ENCODE data around the gene JAG2.

Gene JAG2

GRCh38 chr14:105181549-105182295 lies 13.1 kb upstream of the JAG2 start:
- no peak for DNase-seq

- DNase-seq = peak; percentile 80 to 85
Observed at GRCh38 chr14:105180592-105181548, 12.3 kb upstream of the JAG2 start, which contains the start of gene NUDT14. Gene NUDT14 (minus strand): TSS chr14:105181312. CDS start chr14:105181209, 103 bp downstream.

DNA sequence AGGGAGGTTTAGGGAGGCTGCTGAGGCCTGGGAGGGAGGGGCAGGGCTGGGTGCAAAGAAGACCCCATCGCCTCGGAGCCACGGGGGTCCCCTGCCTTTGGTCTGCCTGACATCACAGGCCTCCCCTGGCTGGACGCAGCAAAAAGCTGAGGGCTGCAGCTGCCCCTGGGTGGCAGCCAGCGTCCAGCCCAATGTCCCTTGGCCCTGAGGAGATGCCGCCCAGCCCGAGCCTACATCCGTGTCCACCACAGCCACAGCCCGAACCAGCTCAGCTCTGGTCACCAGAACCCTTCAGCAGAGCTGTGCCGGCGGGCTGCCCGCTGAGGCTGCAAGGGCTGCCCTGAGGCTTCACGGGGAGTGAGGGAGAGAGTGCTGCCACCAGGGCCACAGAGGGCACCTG lies 10.6 kb upstream of the JAG2 start:
- no peak for DNase-seq

GRCh38 chr14:105178868-105179140 lies 10.2 kb upstream of the JAG2 start:
- no peak for DNase-seq

DNA sequence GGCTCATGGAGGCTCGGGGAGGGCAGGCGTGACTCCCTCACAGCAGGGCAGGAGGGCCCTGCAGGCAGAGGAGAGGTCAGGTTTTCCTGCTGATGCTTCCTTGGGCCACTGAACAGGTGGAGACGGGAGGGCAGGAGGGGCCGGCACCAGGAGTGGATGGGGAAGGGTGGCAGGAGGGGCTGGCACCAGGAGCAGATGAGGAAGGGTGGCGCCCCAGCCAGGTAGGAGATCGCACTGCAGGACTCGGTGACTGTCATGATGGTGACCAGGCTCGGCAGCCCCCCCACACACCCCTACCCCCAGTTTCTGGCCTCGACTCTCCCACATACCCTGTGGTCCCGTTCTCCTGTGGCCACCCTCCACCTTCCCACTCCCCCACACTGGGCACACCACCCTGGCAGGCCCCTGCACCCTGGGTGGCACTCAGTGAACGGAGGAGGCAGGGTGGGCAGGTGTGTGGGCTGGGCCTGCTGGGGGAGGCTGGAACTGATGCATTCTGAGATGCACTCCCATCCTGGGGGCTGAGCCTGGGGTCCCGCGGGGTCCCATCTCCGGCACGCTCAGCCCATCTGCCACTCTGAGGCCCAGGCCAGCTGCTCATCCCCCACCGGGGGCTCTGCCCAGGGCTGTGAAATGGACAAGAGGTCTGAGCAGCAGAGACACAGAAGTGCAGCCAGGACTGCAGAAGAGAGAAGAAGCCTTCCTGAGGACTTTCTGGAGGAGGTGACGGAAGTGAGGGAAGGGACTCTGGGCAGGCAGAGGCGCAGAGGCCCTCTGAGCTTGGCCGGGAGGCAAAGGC lies 9.7 kb upstream of the JAG2 start:
- no peak for DNase-seq

DNA sequence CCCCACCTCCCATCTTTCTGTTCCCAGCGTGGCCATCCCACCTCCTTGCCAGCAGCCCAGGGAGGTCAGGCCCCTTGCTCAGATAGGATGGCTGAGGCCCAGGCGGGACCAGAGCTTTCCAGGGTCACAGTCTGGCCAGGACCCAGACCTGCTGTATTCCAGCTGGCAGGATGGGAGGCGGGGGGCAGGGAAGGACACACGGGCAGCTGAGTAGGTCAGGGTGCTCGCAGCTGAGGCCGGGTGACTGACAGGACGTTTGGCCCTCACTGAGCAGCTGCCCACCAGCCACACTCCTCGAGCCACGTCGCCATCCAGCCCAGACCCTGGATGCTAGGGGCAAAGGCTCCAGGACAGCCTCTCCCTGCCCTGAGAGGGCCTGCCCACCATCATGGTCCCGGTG lies 8.5 kb upstream of the JAG2 start:
- DNase-seq = no peak

- DNase-seq = no peak
Observed at GRCh38 chr14:105176513-105176912, 7.9 kb upstream of the JAG2 start.

DNA sequence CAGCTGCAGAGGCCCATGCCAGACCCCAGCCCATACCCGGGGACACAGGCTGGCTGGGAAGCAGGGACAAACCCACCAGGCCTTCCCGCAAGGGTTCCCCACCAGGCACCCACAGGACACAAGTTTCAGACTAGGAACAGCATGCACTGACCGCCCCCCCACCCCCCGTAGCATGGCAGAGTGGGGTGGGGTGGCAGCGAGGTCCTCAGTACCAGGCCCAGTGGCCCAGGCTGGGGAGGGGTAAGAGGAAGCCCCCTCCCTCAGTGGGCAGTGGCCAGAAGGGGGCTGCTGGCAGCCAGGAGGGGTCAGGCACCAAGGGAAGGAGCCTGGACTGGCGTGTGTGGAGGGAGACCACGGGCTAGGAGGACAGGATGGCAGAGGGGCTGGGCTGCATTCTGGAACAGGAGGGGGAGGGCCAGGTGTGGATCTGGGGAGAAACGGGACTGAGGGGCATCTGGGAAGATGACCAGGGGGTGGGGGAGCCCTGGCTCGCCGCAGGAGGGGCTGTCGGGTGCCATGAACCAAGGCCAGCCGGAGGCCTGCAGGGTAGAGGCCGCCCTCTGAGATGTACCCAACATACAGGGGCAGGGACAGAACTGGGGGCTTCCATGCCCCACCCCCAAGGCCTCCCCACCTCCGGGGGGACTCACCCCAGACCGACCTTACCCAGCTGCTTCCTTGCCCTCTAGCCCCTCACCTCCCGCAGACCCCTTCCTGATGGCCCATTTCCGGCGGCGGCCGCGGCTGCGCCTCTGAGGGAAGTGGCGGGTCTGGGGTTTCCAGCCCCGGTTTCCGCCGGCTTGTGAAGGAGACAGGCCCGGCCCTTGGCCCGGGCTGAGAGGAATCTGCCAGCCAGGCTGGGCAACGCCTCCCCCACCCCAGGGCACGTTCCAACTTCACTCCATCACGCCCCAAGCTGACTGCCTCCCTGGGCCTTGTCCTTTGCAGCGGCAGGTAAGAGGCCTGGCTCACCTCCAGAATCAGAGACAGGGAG lies 5.6 kb upstream of the JAG2 start:
- peak; percentile 19 to 23 for DNase-seq

DNA sequence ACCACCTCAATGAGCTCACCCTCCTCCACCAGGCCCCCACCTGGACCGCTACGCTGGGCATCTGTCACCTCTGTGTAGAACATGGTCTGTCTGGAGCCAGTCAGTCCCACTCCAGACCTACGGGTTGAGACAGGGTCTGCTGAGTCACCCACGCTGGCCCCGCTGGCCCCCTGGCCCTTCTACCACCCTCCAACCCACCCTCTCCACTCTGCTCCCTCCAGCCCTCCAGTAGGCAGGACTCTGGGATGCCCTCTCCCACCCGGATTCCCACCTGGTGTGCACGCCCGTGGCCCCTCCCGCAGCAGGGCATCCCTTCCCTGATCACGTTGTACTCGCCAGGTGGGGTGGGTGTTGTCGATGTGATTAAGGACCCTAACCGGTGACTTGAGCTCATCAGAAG lies 4.6 kb upstream of the JAG2 start:
- no peak for DNase-seq

- no peak for DNase-seq
Observed at GRCh38 chr14:105172476-105172875, 3.9 kb upstream of the JAG2 start.

- DNase-seq = no peak
Observed at GRCh38 chr14:105171004-105171673, 2.6 kb upstream of the JAG2 start.

GRCh38 chr14:105169776-105170655 lies 1.4 kb upstream of the JAG2 start:
- DNase-seq = no peak

DNA sequence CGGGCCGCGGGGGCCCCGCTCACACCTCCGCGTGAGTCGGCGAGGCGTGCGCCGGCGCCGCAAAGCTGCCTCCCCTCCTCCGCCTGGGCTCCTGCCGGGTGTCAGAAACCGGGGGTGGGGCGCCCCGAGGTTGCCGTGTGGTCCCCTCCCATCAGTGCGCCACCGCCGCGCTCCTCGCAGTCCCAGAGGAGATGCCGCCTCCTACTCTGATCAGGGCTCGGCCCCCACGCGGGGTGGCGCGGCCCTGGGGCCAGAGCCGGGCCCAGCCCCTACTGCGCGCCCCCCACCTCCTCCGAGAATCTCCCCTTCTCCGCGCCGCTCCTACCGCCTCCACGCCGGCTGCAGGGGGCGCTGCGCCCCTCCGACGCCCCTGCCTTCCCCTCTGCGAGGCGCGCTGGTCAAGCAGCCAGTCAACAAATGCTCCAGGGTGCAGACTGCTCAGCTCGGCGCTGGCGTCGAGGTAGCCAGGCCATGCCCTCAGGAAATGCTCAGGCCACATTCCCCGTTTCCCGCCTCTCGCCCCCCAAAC lies 467 bp upstream of the JAG2 start:
- DNase-seq = peak; percentile 43 to 59

DNA sequence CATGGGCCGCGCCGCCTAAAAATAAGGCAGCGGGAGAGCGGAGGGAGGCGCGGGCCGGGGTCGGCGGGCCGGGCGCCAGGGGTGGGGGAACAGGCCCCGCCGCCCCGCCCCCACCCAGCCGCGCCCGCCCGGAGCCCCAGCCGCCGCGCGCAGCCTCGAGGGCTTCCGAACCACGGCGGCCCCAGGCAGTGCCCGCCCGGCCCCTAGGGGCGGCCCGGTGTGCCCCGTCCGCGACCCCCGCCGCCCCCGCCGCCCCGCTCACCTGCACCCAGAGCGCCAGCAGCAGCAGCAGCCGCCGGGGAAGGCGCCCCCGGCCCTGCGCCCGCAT lies 519 bp downstream of the JAG2 start:
- no peak for DNase-seq

- DNase-seq = no peak
Observed at GRCh38 chr14:105167303-105168092, 1.1 kb downstream of the JAG2 start.

DNA sequence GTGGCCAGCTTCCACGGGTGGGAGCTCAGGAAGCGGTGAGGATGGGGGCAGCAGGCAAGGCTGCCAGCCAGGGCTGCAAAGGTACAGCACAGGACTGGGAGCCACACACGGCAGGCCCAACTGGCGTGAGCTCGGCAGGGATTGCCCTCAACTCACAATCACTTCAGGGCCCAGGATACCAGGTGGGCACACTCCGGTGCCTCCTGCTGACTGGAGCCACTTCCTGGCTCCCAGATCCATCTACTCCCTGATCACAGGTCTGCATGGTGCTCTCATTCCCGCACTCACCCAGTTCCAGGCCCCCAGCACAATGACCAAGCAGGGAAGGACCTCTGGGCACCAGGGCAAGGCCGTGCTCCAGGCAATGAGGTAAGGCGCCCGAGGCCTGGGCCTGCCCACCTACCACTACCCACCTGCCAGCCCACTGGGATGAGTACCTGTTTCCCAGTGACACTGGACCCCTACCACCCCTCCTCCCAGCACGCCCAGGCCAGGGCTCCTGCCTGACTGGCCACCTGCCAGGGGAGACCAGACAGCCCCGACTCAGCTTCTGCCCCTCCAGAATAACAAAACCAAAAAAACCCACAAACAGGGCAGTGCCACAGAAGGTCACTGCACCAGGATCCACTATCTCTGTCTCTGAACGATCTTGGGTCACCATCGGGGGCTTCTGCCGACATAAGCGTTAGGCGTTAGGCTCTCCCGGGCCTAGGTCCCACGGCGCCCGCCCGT lies 1.8 kb downstream of the JAG2 start:
- no peak for DNase-seq

DNA sequence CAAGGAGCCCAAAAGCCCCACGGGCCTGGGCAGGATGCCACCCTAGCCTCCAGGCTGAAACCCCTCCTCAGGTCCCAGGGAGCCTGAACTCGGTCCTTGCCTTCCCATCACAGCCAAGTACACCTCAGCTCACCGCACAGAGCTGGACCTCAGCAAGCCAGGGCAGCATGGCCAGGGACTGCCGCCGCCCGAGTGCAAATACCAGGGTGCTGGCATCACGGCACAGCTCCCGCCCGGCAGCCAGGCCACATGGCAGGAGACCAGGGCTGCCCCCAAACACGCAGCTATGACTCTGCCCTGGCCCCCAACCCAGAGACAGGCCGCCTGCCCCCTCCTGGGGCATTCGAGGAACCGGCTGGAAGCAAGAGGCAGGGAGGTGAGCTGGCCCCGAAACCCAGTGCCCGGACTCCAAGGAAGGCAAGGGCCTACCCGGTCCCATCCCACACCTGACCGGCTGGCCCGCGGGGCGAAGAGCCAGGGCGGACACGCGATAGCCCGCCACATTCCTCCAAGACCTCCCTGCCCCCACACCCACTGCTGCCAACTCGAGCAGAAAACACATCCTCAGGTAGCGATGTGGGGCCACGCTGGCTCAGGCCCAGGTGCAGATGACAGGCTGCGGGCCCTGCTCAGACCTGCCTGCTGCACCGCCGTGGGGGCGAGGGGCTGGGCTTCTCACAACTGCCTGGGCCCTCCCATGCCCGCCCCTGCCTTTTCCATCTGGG lies 2.7 kb downstream of the JAG2 start:
- DNase-seq = no peak

DNA sequence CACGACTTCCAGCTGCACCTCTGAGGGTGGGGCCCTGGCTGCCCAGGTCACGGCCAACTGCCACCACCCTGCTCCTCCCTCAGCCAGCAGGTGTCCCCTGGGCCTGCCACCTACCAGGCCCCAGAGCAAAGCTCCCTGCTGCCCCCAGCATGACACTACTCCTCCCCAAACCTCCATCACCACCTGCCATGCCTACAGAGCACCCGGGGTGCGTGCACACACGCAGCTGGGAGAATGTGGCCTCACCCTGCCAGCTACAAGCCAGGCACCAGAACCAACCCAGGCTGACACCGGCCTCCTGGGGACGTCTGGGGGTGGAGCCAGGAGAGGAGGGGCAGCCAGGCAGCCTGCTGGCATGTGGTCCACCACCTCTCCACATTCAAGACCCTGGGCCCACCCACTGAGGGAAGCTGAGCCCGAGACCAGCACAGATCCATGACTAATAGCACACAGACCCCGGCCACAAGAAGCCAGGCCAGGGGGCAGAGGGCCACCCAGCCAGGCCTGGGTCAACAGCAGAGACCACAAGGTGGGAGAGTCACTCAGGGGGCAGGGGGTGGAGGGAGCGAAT lies 3.4 kb downstream of the JAG2 start:
- DNase-seq = no peak
